HepG2 (cell line): Measurements from ENCODE around the gene SCAMP3. TPM values are rescaled to one million over a fixed set of nuclear protein-coding genes. Genes with fewer than 3 reads are reported as not detected.
A peak's percentile ranks its signal among the peaks of the same experiment; 100 is the strongest.

Source experiments
- ASH2L ChIP-seq: fragments of 300-600, 200-600 bp; sonication (generic); IDR thresholded peaks from 2 replicates; pipeline ENCODE4 v1.7.0; 2017; ENCODE audit warnings: low read depth, mild to moderate bottlenecking, moderate library complexity, mixed read lengths, low read length; ENCODE audit not compliant: insufficient read length
- CEBPG ChIP-seq: IDR thresholded peaks from 2 replicates; pipeline ENCODE4 v1.6.1; 2016
- CHCHD3 ChIP-seq: sonication (generic); formaldehyde crosslinking; IDR thresholded peaks from 2 replicates; pipeline ENCODE4 v1.8.0; 2022; ENCODE audit warnings: mild to moderate bottlenecking, missing genetic modification reagents, moderate library complexity
- DZIP1 ChIP-seq: sonication (generic); formaldehyde crosslinking; IDR thresholded peaks from 2 replicates; pipeline ENCODE4 v1.5.0; 2020; ENCODE audit warnings: mild to moderate bottlenecking, missing genetic modification reagents
- FOSL1 ChIP-seq: sonication (generic); formaldehyde crosslinking; IDR thresholded peaks from 2 replicates; pipeline ENCODE4 v1.9.0; 2021; ENCODE audit warnings: missing genetic modification reagents, borderline replicate concordance
- FOSL2 ChIP-seq: sonication (generic); formaldehyde crosslinking; IDR thresholded peaks from 2 replicates; pipeline ENCODE4 v1.4.0; 2020; ENCODE audit warnings: missing genetic modification reagents
- FOXC1 ChIP-seq: sonication (generic); formaldehyde crosslinking; IDR thresholded peaks from 2 replicates; pipeline ENCODE4 v1.8.0; 2022; ENCODE audit warnings: mild to moderate bottlenecking, missing genetic modification reagents, borderline replicate concordance
- FOXJ3 ChIP-seq: sonication (generic); formaldehyde crosslinking; IDR thresholded peaks from 2 replicates; pipeline ENCODE4 v1.4.0; 2020; ENCODE audit warnings: missing genetic modification reagents, mild to moderate bottlenecking, borderline replicate concordance
- GTF3A ChIP-seq: sonication (generic); formaldehyde crosslinking; conservative IDR thresholded peaks from 2 replicates; pipeline ENCODE4 v1.4.0; 2020; ENCODE audit warnings: mild to moderate bottlenecking, missing genetic modification reagents
- HMG20A ChIP-seq: IDR thresholded peaks from 2 replicates; pipeline ENCODE4 v1.6.1; 2016; ENCODE audit warnings: borderline replicate concordance
- IRX3 ChIP-seq: sonication (generic); formaldehyde crosslinking; IDR thresholded peaks from 2 replicates; pipeline ENCODE4 v1.8.1; 2023; ENCODE audit warnings: mild to moderate bottlenecking, low read depth, missing genetic modification reagents, borderline replicate concordance
- KAT8 ChIP-seq: IDR thresholded peaks from 2 replicates; pipeline ENCODE4 v1.6.1; 2016; ENCODE audit warnings: missing genetic modification reagents, missing compliant biosample characterization
- MAFF ChIP-seq: IDR thresholded peaks from 2 replicates; pipeline ENCODE4 v1.6.1; 2011; ENCODE audit warnings: low read depth, low read length, improper control_type of control experiment
- MED1 ChIP-seq: sonication (generic); formaldehyde crosslinking; IDR thresholded peaks from 2 replicates; pipeline ENCODE4 v1.4.0; 2020; ENCODE audit warnings: missing genetic modification reagents
- MIER2 ChIP-seq: IDR thresholded peaks from 2 replicates; pipeline ENCODE4 v1.6.1; 2016; ENCODE audit warnings: missing biosample characterization, missing genetic modification reagents
- SMC3 ChIP-seq: IDR thresholded peaks from 2 replicates; pipeline ENCODE4 v1.6.1; 2011; ENCODE audit warnings: low read length, improper control_type of control experiment
- TP53 ChIP-seq: sonication (generic); formaldehyde crosslinking; conservative IDR thresholded peaks from 2 replicates; pipeline ENCODE4 v1.4.0; 2020; ENCODE audit warnings: missing genetic modification reagents
- ZBTB38 ChIP-seq: sonication (generic); formaldehyde crosslinking; IDR thresholded peaks from 2 replicates; pipeline ENCODE4 v1.5.1; 2020; ENCODE audit warnings: mild to moderate bottlenecking, missing genetic modification reagents
- ZMAT5 ChIP-seq: sonication (generic); formaldehyde crosslinking; IDR thresholded peaks from 2 replicates; pipeline ENCODE4 v1.5.0; 2020; ENCODE audit warnings: mild to moderate bottlenecking, low read depth, missing genetic modification reagents, borderline replicate concordance
- ZNF160 ChIP-seq: sonication (generic); formaldehyde crosslinking; IDR thresholded peaks from 2 replicates; pipeline ENCODE4 v1.8.0; 2022; ENCODE audit warnings: mild to moderate bottlenecking, inconsistent platforms, missing genetic modification reagents
- ZNF589 ChIP-seq: sonication (generic); formaldehyde crosslinking; conservative IDR thresholded peaks from 2 replicates; pipeline ENCODE4 v1.8.0; 2022; ENCODE audit warnings: mild to moderate bottlenecking, moderate library complexity, missing genetic modification reagents
- ZNF639 ChIP-seq: conservative IDR thresholded peaks from 2 replicates; pipeline ENCODE4 v1.6.1; 2018; ENCODE audit warnings: missing genetic modification reagents
- ZNF704 ChIP-seq: sonication (generic); formaldehyde crosslinking; IDR thresholded peaks from 2 replicates; pipeline ENCODE4 v1.8.1; 2023; ENCODE audit warnings: mild to moderate bottlenecking, inconsistent platforms, moderate library complexity, missing genetic modification reagents, borderline replicate concordance
- ZNF768 ChIP-seq: sonication (generic); formaldehyde crosslinking; IDR thresholded peaks from 2 replicates; pipeline ENCODE4 v1.4.0; 2020; ENCODE audit warnings: missing genetic modification reagents
- ZNF841 ChIP-seq: sonication (generic); formaldehyde crosslinking; IDR thresholded peaks from 2 replicates; pipeline ENCODE4 v1.8.1; 2023; ENCODE audit warnings: missing genetic modification reagents, borderline replicate concordance
- polyA plus RNA-seq, 8 experiments: library from polyadenylated mRNA; depleted of rRNA in 3 of 8; stranded (reverse) in 7 of 8; unstranded in 1 of 8; fragments of >200 nt; fragmentation: Illumina TruSeq in 4 of 8; extraction: Trizol in 4 of 8; gene quantifications; 2 replicates each; pipeline versions ENCODE4 v1.2.1 to v1.2.3, GENCODE V29; 2011 to 2016; ENCODE audit warnings: low read depth in 4 of 8, missing spikeins in 1 of 8, mixed read lengths in 1 of 8; ENCODE audit not compliant: insufficient read depth in 1 of 8
- total RNA-seq, 5 experiments: library from RNA; depleted of rRNA; stranded (reverse); fragments of >200 nt; fragmentation: Illumina TruSeq; extraction: Trizol; gene quantifications; 2 replicates each; pipeline ENCODE4 v1.2.3, GENCODE V29; 2016; ENCODE audit warnings: low read depth in 1 of 5

Gene SCAMP3
- total and polyA plus RNA-seq, 2 of the 13 experiments (the other 11 are each of a cell fraction or from before 2014, with no cell fraction given): 46.8 to 83.3 TPM

- TF ChIP-seq CHCHD3 (CRISPR knock-in tag) (0 out of 2 replicates have a peak, but pooled peaks have one; percentile 34), FOSL2 (CRISPR knock-in tag) (0 out of 2 replicates have a peak, but pooled peaks have one; percentile 37), ZNF589 (CRISPR knock-in tag) (0 out of 2 replicates have a peak, but pooled peaks have one; percentile 35), ZNF704 (CRISPR knock-in tag) (0 out of 2 replicates have a peak, but pooled peaks have one; percentile 43), MAFF (peak; percentile 5; the same call in 1 of the 2 replicates), ZNF160 (peak; percentile 23; the same call in 1 of the 2 replicates), ZMAT5 (no peak), TP53 (CRISPR knock-in tag) (no peak), DZIP1 (CRISPR knock-in tag) (no peak), IRX3 (no peak), ZBTB38 (CRISPR knock-in tag) (0 out of 2 replicates have a peak, but pooled peaks have one; percentile 60), SMC3 (peak; percentile 76), FOSL1 (CRISPR knock-in tag) (no peak), FOXJ3 (CRISPR knock-in tag) (0 out of 2 replicates have a peak, but pooled peaks have one; percentile 44), ASH2L (no peak), KAT8 (CRISPR knock-in tag) (0 out of 2 replicates have a peak, but pooled peaks have one; percentile 13), CEBPG (CRISPR knock-in tag) (no peak), FOXC1 (CRISPR knock-in tag) (no peak), ZNF639 (no peak), HMG20A (no peak), GTF3A (CRISPR knock-in tag) (no peak), MED1 (CRISPR knock-in tag) (peak; percentile 40), MIER2 (CRISPR knock-in tag) (no peak), ZNF768 (CRISPR knock-in tag) (peak; percentile 58; the same call in 1 of the 2 replicates), ZNF841 (CRISPR knock-in tag) (no peak)
Observed at GRCh38 chr1:155250633-155251449, 11.3 kb downstream of the SCAMP3 start (continued).
